Ectodermal cell (in vitro differentiated cells): ENCODE data around the gene CBX1. TPM values are rescaled to one million over a fixed set of nuclear protein-coding genes. Genes with fewer than 3 reads are reported as not detected.

ENCODE experiments used
- H3K27ac ChIP-seq: 2 replicates; pipeline ENCODE4 v1.7.0; 2013; ENCODE audit warnings: mild to moderate bottlenecking, low read depth, low read length; ENCODE audit not compliant: insufficient read depth, poor library complexity, severe bottlenecking
- H3K27me3 ChIP-seq: 2 replicates; pipeline ENCODE4 v1.7.0; 2013; ENCODE audit warnings: mild to moderate bottlenecking, low read length; ENCODE audit not compliant: insufficient read depth, control insufficient read depth, poor library complexity, severe bottlenecking
- H3K36me3 ChIP-seq: one replicate; pipeline ENCODE4 v1.7.0; 2013; ENCODE audit warnings: low read length; ENCODE audit not compliant: control insufficient read depth, insufficient read depth
- H3K4me1 ChIP-seq: one replicate; pipeline ENCODE4 v1.7.0; 2013; ENCODE audit warnings: low read length; ENCODE audit not compliant: control insufficient read depth, insufficient read depth
- H3K4me3 ChIP-seq: 2 replicates; pipeline ENCODE4 v1.7.0; 2013; ENCODE audit warnings: low read depth, low read length, control low read depth; ENCODE audit not compliant: insufficient read depth
- H3K9me3 ChIP-seq: 2 replicates; pipeline ENCODE4 v1.7.0; 2013; ENCODE audit warnings: mild to moderate bottlenecking, low read length, moderate library complexity; ENCODE audit not compliant: control insufficient read depth
- WGBS, 2 experiments: methylation state at CpG; one replicate each; pipeline ENCODE4 v1.1.7; 2013; ENCODE audit warnings: missing lambda C conversion rate in 2 of 2; 5-methylcytosine and 5-hydroxymethylcytosine counted together
- polyA plus RNA-seq, 4 experiments: library from polyadenylated mRNA; stranded (reverse); fragments of 50-300 nt; gene quantifications; one replicate each; pipeline ENCODE4 v1.2.3, GENCODE V29; 2013

The CBX1 gene
- 275 TPM for polyA plus RNA-seq (2013, experiment 1 of 4)
- 281 TPM for polyA plus RNA-seq (2013, experiment 2 of 4)
- polyA plus RNA-seq (2013, experiment 3 of 4): 228 TPM
- 252 TPM for polyA plus RNA-seq (2013, experiment 4 of 4)

DNA sequence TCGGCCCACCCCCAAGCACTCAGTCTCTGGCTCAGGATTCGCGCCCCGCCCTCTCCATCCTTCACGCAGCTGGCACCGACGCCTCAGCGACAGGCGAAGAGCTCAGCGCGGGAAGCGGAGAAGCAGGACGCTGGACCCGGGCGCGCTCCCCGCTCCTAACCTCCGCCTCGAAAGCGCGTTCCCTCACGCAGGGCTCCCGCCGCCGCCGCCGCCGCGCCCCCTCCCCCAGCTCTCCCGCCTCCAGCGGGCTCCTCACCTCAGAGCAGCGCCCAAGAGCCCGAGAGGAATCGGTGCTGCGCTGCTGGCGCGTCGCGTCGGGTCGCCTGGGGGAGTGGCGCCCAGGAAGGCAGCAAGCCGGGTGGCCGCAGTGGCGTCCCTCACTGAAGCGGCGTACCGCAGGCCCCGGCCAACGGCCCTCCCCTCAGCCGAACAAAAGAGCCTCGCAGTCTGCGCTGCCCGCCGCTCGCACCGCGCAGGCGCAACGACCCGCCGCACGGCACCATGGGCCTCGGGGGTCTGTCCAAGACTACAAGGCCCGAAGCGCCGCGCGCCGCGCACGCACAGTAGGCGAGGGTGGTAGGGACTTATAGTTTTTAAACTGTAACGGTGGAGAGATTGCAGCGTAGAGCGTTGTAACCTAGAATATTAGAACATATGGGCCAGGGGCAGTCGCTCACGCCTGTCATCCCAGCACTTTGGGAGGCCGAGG is at the start of gene CBX1:
Gene CBX1, minus strand, starts transcription at position 467 of the 709 bp plus-strand sequence. CDS start 24,474 bp downstream, outside the sequence.
- H3K4me1 ChIP-seq: peaks cover 5% of the 10 kb centered on the region

DNA sequence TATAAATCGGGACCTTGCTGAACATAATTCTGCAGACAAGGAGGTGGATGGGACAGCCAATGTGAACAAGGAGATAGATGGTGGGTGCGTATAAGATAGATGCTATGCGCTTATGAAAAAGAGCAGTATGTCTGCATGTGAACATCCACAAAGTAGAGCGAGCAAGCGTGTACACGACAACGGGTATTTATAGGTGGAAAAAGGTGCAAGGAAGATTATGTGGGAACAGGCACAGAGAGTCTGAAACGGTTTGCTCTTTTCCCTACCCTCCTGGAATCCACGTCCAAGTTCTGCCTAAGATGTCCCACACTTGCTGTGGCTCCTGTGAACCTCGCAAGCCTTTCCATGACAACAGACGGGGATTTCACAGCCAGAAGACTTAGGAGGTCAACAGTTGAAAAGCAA is 49.3 kb upstream of the CBX1 start:
- H3K9me3 ChIP-seq: no peaks in the 10 kb centered on the region
- 69 to 71% methylated on average over 11 of the region's 11 CpGs for WGBS, 2 experiments
- H3K4me1 ChIP-seq: peaks cover 5% of the 10 kb centered on the region
- no peaks in the 10 kb centered on the region for H3K36me3 ChIP-seq
- H3K27me3 ChIP-seq: no peaks in the 10 kb centered on the region
- no peak overlapping the region for H3K27ac ChIP-seq
- no peak overlapping the region for H3K4me3 ChIP-seq

More for the DNA sequence above, at the start of gene CBX1:
- H3K36me3 ChIP-seq: no peaks in the 10 kb centered on the region
- no peaks in the 10 kb centered on the region for H3K9me3 ChIP-seq
- WGBS, 2 experiments: 0% methylated on average over 79 of the region's 79 CpGs
- peak within 1 kb of the TSS; percentile 96 for H3K27ac ChIP-seq
- peak within 1 kb of the TSS; percentile 90 for H3K4me3 ChIP-seq
- H3K27me3 ChIP-seq: no peaks in the 10 kb centered on the region

DNA sequence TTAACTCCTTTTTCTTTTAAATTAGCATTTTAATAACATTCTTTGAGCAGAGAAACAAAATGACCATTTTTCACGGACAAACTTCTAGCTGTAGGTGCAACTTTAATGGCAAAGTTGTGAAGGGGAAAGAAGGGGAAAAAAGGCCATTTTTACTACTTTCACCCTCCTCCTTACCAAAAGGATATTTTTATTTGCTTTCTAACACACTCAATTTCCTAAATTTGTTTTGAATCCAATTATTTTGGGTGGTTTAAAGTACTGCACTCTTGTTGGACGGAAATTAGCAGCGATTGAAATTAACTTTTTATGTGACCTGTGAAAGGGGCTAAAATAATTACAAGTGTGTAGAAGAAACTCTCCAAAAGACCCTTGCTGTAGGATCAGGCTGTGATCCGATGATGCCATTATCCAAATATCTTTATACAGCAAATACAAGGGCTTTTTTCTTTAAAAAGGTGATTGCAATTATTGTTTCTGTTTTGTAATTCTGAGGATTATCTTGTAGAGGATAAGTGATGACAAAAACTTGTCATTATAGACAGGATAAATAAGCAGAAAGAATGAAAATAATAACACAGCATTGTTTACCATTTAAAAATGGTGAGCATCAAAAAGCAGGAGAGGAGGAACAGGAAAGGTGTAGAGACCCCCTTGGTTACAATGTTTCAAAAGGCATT is 48.6 kb upstream of the CBX1 start:
- Histone ChIP-seq H3K4me3 (no peak overlapping the region), H3K9me3 (no peaks in the 10 kb centered on the region), H3K36me3 (no peaks in the 10 kb centered on the region), H3K27me3 (no peaks in the 10 kb centered on the region), H3K27ac (no peak overlapping the region), H3K4me1 (peaks cover 5% of the 10 kb centered on the region)
- 76 to 87% methylated on average over 3 of the region's 4 CpGs for WGBS, 2 experiments

DNA sequence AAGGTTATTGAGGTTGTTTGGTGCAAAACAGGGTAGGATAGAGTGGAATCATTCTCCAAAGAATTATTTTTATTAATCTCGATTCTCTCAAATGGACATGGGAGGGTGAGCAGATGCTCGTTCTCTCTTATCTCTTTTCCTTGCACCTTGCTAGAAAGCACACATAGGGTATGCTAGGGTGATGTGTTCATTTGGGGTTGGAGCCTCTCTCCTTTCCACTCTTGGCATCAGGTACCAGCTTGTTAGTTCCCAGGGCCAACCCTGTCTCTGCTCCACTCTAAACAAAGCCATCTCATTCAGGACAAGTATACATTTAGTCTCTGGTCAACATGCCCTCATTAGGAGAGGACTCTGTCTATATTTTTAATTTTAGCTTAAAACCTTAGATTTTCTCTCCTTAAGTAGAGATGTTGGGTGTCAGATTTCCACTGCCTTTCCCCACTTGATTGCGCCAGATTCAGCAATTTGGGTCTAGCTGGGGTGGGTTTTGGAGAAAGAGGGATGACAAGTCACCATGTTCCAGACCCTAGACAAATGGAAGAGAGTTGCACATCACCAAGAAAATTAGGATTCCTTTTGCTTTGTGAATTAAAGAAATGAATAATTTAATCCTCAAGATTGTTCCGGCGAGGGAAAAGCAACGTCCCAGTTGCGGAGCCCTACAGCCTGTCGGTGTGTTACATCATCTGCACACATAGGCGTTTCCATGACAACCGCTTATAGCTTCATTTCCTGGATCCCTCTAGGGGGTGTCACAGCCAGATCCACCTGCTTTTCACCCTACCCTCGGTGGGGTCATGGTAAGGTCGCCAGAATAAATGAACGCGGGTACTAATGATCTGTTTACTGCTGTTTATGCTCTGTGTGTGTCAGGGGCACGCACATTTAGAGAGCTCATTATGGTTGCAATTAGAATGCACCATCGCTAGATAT is 47.8 kb upstream of the CBX1 start:
- 64 to 66% methylated on average over 15 to 16 of the region's 16 CpGs for WGBS, 2 experiments
- no peaks in the 10 kb centered on the region for H3K27me3 ChIP-seq
- no peak overlapping the region for H3K4me3 ChIP-seq
- peaks cover 6% of the 10 kb centered on the region for H3K4me1 ChIP-seq
- no peak overlapping the region for H3K27ac ChIP-seq
- H3K9me3 ChIP-seq: no peaks in the 10 kb centered on the region
- H3K36me3 ChIP-seq: no peaks in the 10 kb centered on the region

DNA sequence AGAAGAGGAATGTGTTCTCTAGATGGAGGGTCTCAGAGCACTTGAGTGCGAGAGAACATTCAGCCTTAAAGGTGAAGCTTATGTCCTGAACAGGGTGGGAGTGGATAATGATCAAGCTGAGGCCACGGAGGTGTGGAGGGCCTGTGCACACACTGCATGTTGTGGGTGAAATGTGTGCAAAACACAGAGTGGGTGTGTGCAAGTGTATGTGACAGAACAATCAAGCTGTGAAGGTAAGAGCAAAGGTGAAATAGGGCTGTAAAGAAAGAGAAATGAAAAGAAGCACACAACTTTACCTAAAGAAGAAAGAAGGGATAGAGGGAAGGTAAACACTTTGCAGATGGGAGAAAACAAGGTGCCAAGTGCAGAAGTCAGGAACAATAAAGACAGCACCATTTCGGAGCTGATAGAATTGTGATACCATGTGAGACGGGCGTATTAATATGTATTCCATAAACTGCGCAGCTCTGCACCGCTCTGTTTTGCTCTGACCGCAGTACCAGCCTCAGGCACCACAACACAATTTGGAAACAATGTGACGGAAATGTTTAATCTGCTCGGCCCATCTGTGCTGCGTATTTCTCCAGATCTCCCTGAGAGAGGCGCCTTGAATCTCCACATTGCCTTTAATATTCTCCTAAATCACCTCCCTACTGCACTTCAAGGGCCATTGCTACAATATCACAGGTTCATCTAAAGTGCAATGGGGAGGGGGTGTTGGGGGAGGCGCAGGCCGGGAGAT is 46.9 kb upstream of the CBX1 start:
- no peak overlapping the region for H3K27ac ChIP-seq
- WGBS, 2 experiments: 94 to 95% methylated on average over 14 of the region's 14 CpGs

DNA sequence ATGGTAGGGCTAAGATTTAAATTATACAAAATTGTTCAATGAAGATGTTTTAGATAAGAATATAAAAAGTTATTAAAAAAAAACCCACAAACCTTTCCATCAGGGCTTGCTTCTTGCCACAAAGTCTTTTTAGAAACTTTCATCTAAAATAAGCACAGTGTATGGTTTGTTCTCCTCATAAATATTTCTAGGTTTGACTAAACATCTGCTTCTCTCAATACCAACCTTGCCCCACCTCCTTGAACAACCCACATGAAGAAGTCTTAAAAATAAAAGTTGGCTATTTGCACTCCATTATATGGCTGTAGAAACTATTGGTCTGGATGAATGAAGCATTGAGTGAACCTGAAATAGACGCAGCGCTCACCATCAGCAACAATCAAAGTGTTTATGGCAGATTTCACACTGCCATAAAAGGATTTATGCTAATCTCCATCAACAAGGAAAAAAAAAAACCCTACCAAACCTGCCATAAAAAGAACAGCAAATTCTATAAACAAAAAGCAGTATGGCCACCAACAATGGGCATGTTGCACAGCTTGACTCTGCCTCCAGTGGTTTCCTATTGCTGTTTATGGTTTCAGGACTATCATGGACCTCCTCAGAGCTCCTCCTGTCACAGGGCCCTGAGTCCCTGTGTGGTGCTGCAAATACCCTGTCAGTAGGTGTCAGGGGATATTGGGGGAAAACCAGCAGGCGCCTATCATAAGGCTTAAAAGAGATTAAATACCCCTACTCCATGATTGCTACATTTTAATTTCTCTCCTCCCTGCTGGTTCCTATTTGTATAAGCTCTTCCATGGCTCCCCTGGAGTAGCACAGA is 43.9 kb upstream of the CBX1 start:
- Histone ChIP-seq H3K27me3 (peaks cover 6% of the 10 kb centered on the region), H3K27ac (no peak overlapping the region), H3K4me3 (no peak overlapping the region), H3K4me1 (peaks cover 12% of the 10 kb centered on the region), H3K36me3 (no peaks in the 10 kb centered on the region), H3K9me3 (no peaks in the 10 kb centered on the region)
- 76 to 82% methylated on average over 3 of the region's 3 CpGs for whole genome bisulfite sequencing, 2 experiments

More for the DNA sequence above, 46.9 kb upstream of the CBX1 start:
- H3K36me3 ChIP-seq: no peaks in the 10 kb centered on the region
- H3K9me3 ChIP-seq: no peaks in the 10 kb centered on the region
- peaks cover 6% of the 10 kb centered on the region for H3K27me3 ChIP-seq
- H3K4me3 ChIP-seq: no peak overlapping the region
- H3K4me1 ChIP-seq: peaks cover 12% of the 10 kb centered on the region

DNA sequence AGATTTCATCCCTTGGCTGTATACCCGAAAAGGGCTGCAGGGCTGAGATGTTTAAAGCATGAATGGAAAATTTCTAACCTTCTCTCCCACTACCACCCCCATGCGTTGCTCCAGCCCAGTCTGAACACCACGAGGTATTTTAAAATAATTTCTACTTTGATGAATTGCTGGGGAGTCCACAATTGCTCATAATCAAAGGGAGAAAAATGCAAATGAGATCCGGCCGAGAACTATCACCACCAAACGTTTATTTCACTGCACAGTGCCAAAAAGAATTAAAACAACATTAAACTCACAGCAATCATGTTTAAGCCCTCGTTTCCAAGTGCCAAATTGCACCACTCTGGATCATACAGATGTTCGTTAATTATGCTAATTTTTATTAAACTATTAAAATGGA is 43.0 kb upstream of the CBX1 start:
- H3K36me3 ChIP-seq: no peaks in the 10 kb centered on the region
- H3K9me3 ChIP-seq: no peaks in the 10 kb centered on the region
- 78 to 85% methylated on average over 7 to 8 of the region's 8 CpGs for WGBS, 2 experiments
- no peak overlapping the region for H3K4me3 ChIP-seq
- H3K27ac ChIP-seq: no peak overlapping the region
- H3K27me3 ChIP-seq: peaks cover 6% of the 10 kb centered on the region
- H3K4me1 ChIP-seq: peaks cover 7% of the 10 kb centered on the region

DNA sequence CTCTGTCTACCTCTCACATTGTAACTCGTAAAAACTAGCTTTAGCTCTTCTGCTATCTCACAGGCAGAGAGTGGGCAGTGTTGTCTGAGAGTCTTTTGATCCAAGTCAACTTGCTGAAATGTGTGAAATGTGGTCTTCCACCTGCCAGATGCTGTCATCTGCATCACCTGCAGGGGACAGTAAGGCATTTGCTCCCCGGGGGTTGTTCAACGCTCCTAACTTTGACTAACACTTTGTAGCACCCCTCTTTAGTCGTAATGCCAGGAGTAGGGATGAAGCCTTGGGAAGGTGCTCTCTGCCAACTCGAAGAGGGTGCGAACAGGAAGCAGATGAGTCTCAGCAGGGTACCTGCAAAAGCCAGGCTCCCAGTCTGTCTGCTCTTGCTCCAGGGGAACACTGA is 42.4 kb upstream of the CBX1 start:
- Histone ChIP-seq H3K27ac (no peak overlapping the region), H3K36me3 (no peaks in the 10 kb centered on the region), H3K4me3 (no peak overlapping the region), H3K9me3 (no peaks in the 10 kb centered on the region), H3K27me3 (peaks cover 6% of the 10 kb centered on the region), H3K4me1 (peaks cover 7% of the 10 kb centered on the region)
- WGBS, 2 experiments: 57 to 59% methylated on average over 6 of the region's 6 CpGs

DNA sequence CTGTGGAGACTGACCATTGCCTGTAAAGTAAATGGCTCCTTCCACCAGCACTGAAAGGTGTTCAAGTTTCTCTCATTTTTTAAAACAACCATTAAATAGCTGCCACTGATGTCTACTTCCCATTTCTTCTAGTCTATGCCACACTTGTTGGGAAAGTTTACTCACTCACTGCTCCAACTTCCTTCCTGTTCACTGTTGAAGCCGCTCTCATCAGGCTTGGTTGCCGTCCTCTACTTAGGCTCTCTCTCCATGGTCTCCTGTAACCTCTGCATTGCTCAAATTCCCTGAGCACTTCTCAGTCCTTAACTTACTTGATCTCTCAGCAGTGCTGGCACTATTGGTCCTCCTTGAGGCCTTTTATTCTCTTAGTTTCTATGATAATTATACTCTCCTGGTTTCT is 38.7 kb upstream of the CBX1 start:
- 80 to 85% methylated on average over 2 of the region's 2 CpGs for WGBS, 2 experiments
- Histone ChIP-seq H3K4me1 (peaks cover 7% of the 10 kb centered on the region), H3K27me3 (peaks cover 6% of the 10 kb centered on the region), H3K36me3 (no peaks in the 10 kb centered on the region), H3K4me3 (no peak overlapping the region), H3K27ac (no peak overlapping the region), H3K9me3 (no peaks in the 10 kb centered on the region)
